22Rv1 (cell line): ENCODE results near the gene TMEM184A.

Experiments used
- H3K27ac ChIP-seq: fragments of 450-650 bp; 2 replicates; pipeline ENCODE4 v1.5.1; 2017
- CTCF ChIP-seq: fragments of 450-650 bp; IDR thresholded peaks from 2 replicates; pipeline ENCODE4 v1.5.1; 2017; ENCODE audit warnings: mild to moderate bottlenecking
- ZFX ChIP-seq: fragments of 450-650 bp; IDR thresholded peaks from 2 replicates; pipeline ENCODE4 v1.6.1; 2017; ENCODE audit warnings: antibody characterized with exemption, borderline replicate concordance

TMEM184A gene

DNA sequence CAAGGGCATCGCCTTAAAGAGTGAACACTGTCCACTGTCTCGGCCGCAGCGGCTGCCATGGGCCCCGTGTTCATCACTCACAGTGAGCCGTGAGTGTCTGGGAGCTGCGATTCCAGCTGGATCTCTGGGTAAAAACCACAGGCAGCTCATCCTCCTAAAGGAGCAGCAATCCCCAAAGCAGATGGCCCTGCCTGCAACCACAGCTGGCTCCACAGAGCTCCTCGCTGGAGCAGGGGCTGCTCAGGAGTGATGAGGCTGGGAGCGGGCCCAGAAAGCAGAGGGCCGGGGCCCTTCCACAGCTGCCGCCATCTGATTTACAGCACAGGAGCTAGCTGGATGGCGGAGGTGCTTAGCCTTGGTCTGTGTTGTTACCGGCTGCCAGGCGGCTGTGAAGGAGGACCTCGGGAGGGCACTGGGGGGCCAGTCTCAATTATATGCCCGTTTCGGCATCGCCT lies 6.6 kb upstream of the TMEM184A start:
- no peak for TF ChIP-seq ZFX
- no peak for TF ChIP-seq CTCF
- H3K27ac ChIP-seq: no peak overlapping the region

DNA sequence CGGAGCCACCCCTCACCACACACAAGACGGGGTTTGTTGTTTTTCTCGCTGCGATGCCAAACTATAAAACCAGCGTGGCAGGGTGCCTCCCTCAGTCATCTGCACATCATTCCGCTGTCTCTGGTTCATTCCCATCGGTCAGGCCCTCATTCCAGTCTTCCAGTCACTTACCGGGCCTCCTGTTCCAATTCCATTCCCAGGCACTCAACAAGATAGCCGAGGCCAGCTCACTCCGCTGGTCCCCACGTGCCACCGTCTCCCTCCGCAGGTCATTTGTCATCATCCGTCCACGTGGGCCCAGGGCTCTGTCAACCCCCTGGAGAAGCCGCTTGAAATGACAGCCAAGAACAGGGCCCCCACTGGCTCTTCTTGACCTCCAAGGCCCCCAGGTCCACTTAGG lies 6.1 kb upstream of the TMEM184A start:
- no peak overlapping the region for H3K27ac ChIP-seq
- TF ChIP-seq CTCF: no peak

DNA sequence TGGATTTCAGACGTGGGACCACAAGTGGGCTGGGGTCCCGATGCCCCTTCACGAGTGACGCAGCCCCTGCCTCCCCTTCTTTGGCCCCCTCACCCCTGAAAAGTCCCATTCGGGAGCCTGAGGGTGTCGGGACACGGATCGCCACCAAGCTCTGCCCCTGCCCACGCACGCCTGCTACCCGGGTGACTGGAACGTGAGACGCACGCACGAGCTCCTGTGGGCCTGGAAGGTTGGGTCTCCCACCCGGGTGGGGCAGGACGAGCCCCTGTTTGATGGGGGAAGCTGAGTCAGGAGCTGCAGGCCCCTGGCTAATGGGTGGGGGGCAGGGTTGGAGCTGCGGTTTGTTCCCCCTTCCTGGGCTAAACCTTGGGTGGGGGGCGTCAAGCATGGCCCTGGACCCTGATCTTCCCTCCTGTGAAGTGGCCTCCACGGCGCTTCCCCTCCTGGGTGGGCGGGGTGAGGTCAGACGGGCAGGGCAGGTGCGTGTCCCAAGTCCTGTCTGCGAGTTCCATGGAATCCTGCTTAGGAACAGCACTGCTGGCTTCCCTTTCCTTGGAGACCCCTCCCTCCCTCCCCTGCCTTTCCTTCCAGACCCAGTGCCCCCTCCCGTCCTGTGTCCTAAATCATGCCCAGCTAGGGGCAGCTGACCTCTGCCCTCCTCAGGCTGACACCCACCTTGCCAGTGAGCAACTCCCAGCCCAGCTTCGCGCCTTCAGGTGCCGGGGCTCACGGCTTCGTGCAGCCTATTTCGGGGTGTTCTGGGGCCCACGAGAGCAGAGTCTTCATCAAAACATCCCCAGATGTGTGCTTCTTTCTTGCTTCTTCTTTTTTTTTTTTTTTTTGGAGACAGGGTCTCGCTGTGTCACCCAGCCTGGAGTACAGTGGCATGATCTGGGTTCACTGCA lies 5.3 kb upstream of the TMEM184A start:
- no peak for TF ChIP-seq CTCF
- no peak for TF ChIP-seq ZFX
- no peak overlapping the region for H3K27ac ChIP-seq

DNA sequence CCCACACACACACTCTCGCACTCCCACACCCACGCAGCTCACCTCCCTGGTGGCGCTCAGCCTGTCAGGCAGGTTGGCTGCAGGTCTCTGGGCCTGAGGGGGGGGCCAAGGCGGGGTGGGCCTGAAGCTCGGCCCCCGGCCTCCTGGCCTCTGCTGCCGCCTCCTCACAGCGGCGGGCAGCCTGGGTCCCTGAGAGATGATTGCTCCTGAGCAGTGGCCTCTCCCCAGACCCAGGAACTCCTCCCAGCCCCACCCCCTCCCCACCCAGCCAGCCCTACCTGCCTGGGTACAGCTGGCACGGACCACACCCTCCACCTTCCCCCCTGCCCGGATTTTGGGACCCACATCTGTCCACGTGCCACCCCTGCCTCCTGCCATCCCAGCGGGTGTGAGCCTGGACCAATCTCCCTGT lies 4.6 kb upstream of the TMEM184A start:
- TF ChIP-seq CTCF (no peak), ZFX (no peak)
- no peak overlapping the region for H3K27ac ChIP-seq

GRCh38 chr7:1559626-1560590 lies 3.9 kb upstream of the TMEM184A start:
- H3K27ac ChIP-seq: peak overlapping the region; percentile 67

DNA sequence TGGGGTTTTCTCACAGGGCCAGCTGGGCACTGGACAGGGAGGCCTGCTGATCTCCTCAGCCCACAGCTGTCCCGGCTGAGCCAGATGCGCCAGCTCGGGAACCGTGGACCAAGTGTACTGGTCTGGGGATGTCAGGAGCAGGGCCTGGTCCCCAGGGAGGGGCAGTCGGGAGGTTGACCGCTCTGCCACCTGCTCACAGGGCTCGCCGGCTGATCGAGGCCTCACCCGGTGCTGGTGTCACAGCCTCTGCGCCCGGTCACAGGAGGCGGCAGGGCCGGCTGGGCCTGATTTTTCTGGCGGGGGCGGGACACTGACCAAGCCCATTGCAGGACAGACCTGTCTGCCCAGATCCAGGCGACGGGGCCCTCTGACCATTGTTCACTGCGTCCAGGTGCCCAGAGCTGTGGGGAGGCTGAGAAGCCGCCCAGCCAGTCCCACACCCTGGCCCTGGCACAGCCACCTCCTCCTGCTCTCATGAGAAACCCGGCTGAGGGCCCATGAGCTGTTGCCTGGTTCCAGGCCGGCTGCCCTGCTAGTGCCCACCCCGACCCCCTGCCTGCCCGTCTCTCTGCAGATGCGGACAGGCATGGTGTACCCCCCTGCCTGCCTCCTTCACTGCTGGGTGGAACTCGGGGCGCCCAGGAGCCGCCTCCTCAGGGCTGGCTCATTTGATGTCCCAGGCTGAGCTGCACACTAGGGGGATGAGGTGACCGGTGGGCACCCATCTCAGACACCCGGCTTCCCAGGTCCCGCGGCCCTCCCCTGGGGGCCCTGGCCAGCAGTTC lies 3.0 kb upstream of the TMEM184A start:
- peak overlapping the region; percentile 67 for H3K27ac ChIP-seq
- no peak for TF ChIP-seq CTCF
- no peak for TF ChIP-seq ZFX

More at GRCh38 chr7:1559626-1560590, 3.9 kb upstream of the TMEM184A start:
- TF ChIP-seq CTCF: no peak
